Progenitor cell of endocrine pancreas (in vitro differentiated cells): ENCODE data around the gene TM4SF4. TPM values are rescaled to one million over a fixed set of nuclear protein-coding genes. Genes with fewer than 3 reads are reported as not detected.

Experiments
- DNase-seq: peaks from one replicate; pipeline ENCODE4 v3.0.0; 2021; ENCODE audit warnings: low spot score; ENCODE audit not compliant: unreplicated experiment
- H3K27ac Mint-ChIP-seq: 2 replicates; pipeline ENCODE4 v1.8.0; 2021; ENCODE audit warnings: mild to moderate bottlenecking, moderate library complexity, mixed read lengths
- H3K27me3 Mint-ChIP-seq: 2 replicates; pipeline ENCODE4 v1.8.0; 2021; ENCODE audit warnings: mixed read lengths
- H3K36me3 Mint-ChIP-seq: 2 replicates; pipeline ENCODE4 v1.8.0; 2022; ENCODE audit warnings: mixed read lengths; ENCODE audit not compliant: insufficient read depth
- H3K4me1 Mint-ChIP-seq: 2 replicates; pipeline ENCODE4 v1.8.0; 2021; ENCODE audit warnings: low read depth, mixed read lengths
- H3K4me3 Mint-ChIP-seq: 2 replicates; pipeline ENCODE4 v1.8.0; 2021; ENCODE audit warnings: low read depth, mild to moderate bottlenecking, moderate library complexity, mixed read lengths
- H3K9me3 Mint-ChIP-seq: 2 replicates; pipeline ENCODE4 v1.8.0; 2021; ENCODE audit warnings: low read depth, mixed read lengths
- CTCF ChIP-seq: fragments of 200-600 bp; sonication (generic); IDR thresholded peaks from one replicate; pipeline ENCODE4 v1.5.0; 2021; ENCODE audit warnings: antibody characterized with exemption, mild to moderate bottlenecking; ENCODE audit not compliant: unreplicated experiment
- total RNA-seq: library from RNA; stranded (reverse); gene quantifications from 2 replicates; pipeline ENCODE4 v1.2.1, GENCODE V29; 2021

The TM4SF4 gene
- total RNA-seq, 1 donor from 2014 or later = 314 TPM

- Mint-ChIP-seq H3K27ac (no peak overlapping the region), H3K4me3 (no peak overlapping the region), H3K36me3 (peaks cover 7% of the 10 kb centered on the region), H3K4me1 (peaks cover 3% of the 10 kb centered on the region), H3K27me3 (no peaks in the 10 kb centered on the region), H3K9me3 (peaks cover 15% of the 10 kb centered on the region)
- DNase-seq = no peak
- TF ChIP-seq CTCF = no peak
Observed at GRCh38 chr3:149449182-149449581, 25.3 kb upstream of the TM4SF4 start.

GRCh38 chr3:149449799-149450198 is 24.7 kb upstream of the TM4SF4 start:
- Mint-ChIP-seq H3K27me3 (no peaks in the 10 kb centered on the region), H3K36me3 (peaks cover 7% of the 10 kb centered on the region), H3K27ac (no peak overlapping the region), H3K9me3 (peaks cover 15% of the 10 kb centered on the region), H3K4me1 (peaks cover 3% of the 10 kb centered on the region), H3K4me3 (no peak overlapping the region)
- TF ChIP-seq CTCF = no peak
- DNase-seq = no peak

- Mint-ChIP-seq H3K27ac (no peak overlapping the region), H3K4me1 (peaks cover 3% of the 10 kb centered on the region), H3K27me3 (no peaks in the 10 kb centered on the region), H3K4me3 (no peak overlapping the region), H3K36me3 (peaks cover 7% of the 10 kb centered on the region), H3K9me3 (peaks cover 15% of the 10 kb centered on the region)
- TF ChIP-seq CTCF = no peak
- DNase-seq = no peak
Observed at GRCh38 chr3:149450281-149450680, 24.2 kb upstream of the TM4SF4 start.

- Mint-ChIP-seq H3K9me3 (peaks cover 15% of the 10 kb centered on the region), H3K36me3 (peaks cover 7% of the 10 kb centered on the region), H3K27me3 (no peaks in the 10 kb centered on the region), H3K27ac (no peak overlapping the region), H3K4me1 (peaks cover 3% of the 10 kb centered on the region), H3K4me3 (no peak overlapping the region)
- no peak for TF ChIP-seq CTCF
- no peak for DNase-seq
Observed at GRCh38 chr3:149452036-149452435, 22.5 kb upstream of the TM4SF4 start.

GRCh38 chr3:149453140-149453805 is 21.2 kb upstream of the TM4SF4 start:
- no peak for TF ChIP-seq CTCF

More at GRCh38 chr3:149453140-149453805, 21.2 kb upstream of the TM4SF4 start:
- peaks cover 17% of the 10 kb centered on the region for H3K9me3 Mint-ChIP-seq
- H3K4me1 Mint-ChIP-seq = peaks cover 3% of the 10 kb centered on the region
- no peak overlapping the region for H3K4me3 Mint-ChIP-seq
- no peaks in the 10 kb centered on the region for H3K27me3 Mint-ChIP-seq
- DNase-seq = no peak
- H3K36me3 Mint-ChIP-seq = peaks cover 7% of the 10 kb centered on the region
- no peak overlapping the region for H3K27ac Mint-ChIP-seq
